Heart left ventricle (tissue), 16 donors: ENCODE measurements around the gene TUT1. TPM values are rescaled to one million over a fixed set of nuclear protein-coding genes. Genes with fewer than 3 reads are reported as not detected.

Experiments
- ATAC-seq, 4 donors: fragments of 200-7000 bp; cut with Tn5 transposase; one replicate each; pipeline ENCODE4 v1.9.1; 2020 to 2022; ENCODE audit warnings: moderate library complexity in 4 of 4, mild to moderate bottlenecking in 3 of 4, moderate number of reproducible peaks in 1 of 4
- DNase-seq, 5 donors: peaks; one replicate each; pipeline ENCODE4 v3.0.0-alpha.2; 2020
- H3K27ac ChIP-seq, 12 donors: fragments of 200-600 bp; sonication (generic) in 4 of 12; one replicate each; pipeline versions ENCODE4 v1.5.0 to v1.8.0; 2016 to 2022; ENCODE audit warnings: mild to moderate bottlenecking in 2 of 12
- H3K27me3 ChIP-seq, 9 donors: fragments of 200-600 bp; sonication (generic) in 2 of 9; one replicate each; pipeline versions ENCODE4 v1.5.1 to v1.8.0; 2016 to 2022; ENCODE audit warnings: mild to moderate bottlenecking in 3 of 9
- H3K36me3 ChIP-seq, 9 donors: fragments of 200-600 bp; sonication (generic) in 2 of 9; one replicate each; pipeline versions ENCODE4 v1.5.0 to v1.8.0; 2018 to 2022; ENCODE audit warnings: mild to moderate bottlenecking in 2 of 9
- H3K4me1 ChIP-seq, 12 donors: fragments of 200-600 bp; sonication (generic) in 4 of 12; one replicate each; pipeline versions ENCODE4 v1.5.0 to v1.8.0; 2016 to 2022; ENCODE audit warnings: mild to moderate bottlenecking in 3 of 12
- H3K4me3 ChIP-seq, 12 donors: fragments of 200-600 bp; sonication (generic) in 4 of 12; one replicate each; pipeline versions ENCODE4 v1.5.0 to v1.8.0; 2017 to 2022; ENCODE audit warnings: mild to moderate bottlenecking in 9 of 12, moderate library complexity in 4 of 12
- H3K9me3 ChIP-seq, 12 donors: fragments of 200-600 bp; sonication (generic) in 4 of 12; one replicate each; pipeline versions ENCODE4 v1.5.0 to v1.8.0; 2016 to 2022; ENCODE audit warnings: mild to moderate bottlenecking in 1 of 12
- CTCF ChIP-seq, 12 donors: fragments of 200-600 bp; sonication (generic) in 4 of 12; IDR thresholded peaks; one replicate each; pipeline versions ENCODE4 v1.5.0 to v1.8.0; 2018 to 2022; ENCODE audit warnings: antibody characterized with exemption in 12 of 12, mild to moderate bottlenecking in 5 of 12
- POLR2A ChIP-seq, 2 donors: fragments of 450-650 bp; IDR thresholded peaks; one replicate each; pipeline ENCODE4 v1.6.1; 2017; ENCODE audit warnings: antibody characterized with exemption in 2 of 2, mild to moderate bottlenecking in 2 of 2, moderate library complexity in 2 of 2
- WGBS, 4 donors: extraction: QIAGEN DNeasy Blood & Tissue Kit in 2 of 4; methylation state at CpG; one replicate each; pipeline versions ENCODE4 v1.1.5 to v1.1.7; 2013 to 2018; 5-methylcytosine and 5-hydroxymethylcytosine counted together
- intact Hi-C, 10 donors: fragments of 100-400 bp; cut with DNase I; formaldehyde crosslinking; loops; one replicate each; pipeline versions ENCODE4 v1.11.1 to v1.14.2; 2022
- polyA plus RNA-seq, 2 donors: library from polyadenylated mRNA; stranded (reverse); fragments of 200-250 nt; gene quantifications; one replicate each; pipeline ENCODE4 v1.2.3, GENCODE V29; 2013
- total RNA-seq, 9 donors: library from RNA; depleted of rRNA in 2 of 9; stranded (reverse); fragments of >200 nt in 2 of 9; fragmentation: NEBNext Ultra II Directional in 3 of 9; extraction: Animal tissue kit (Norgen Biotek cat#: 25700) in 3 of 9; gene quantifications; one replicate each; pipeline versions ENCODE4 v1.1.0 to v1.2.4, GENCODE V29; 2016 to 2023
- donor health status: ischemic (EF 13 %, LVEDD 7.1; RV severe dilation, severe dysfunction).
- donor health status: healthy with polysubstance abuse.
- donor health status: DM: no; HTN: yes; CAD: no.
- donor health status: DM: no; HTN: no; CAD: no.
- donor health status: ischemic (EF 25% LVEDD 6.9; RV normal size, moderate dysfunction).
- donor health status: ischemic (EF 25% LVEDD 5.7; RV mildly dilated, moderate dysfunction).
- donor health status: healthy.
- donor health status: DM: yes; HTN: yes; CAD: no.
- donor health status: ischemic (EF 35%, LVEDD 5.7; RV mildly dilated, moderate dysfunction).
- donor health status: nonischemic (EF 11% LVEDD 7.7; RV severe dilation, severe dysfunction).
- donor health status: DM: yes; HTN: yes; CAD: no.
- donor health status: PGD.
- donor health status: ischemic (EF 29% LVEDD 5.4; RV normal size, mild dysfunction).
- donor health status: nonischemic (EF 23%, LVEDD 6.1; RV moderate dilation, normal function).

TUT1 gene
- total and polyA plus RNA-seq, 11 donors: 6.3 to 16.3 (median 11.3) TPM

- DNase-seq (peak in 2 of 5 donors; percentile 42 to 70), ATAC-seq (no peak)
- no peak for TF ChIP-seq POLR2A (IDR thresholded peaks at IDR 0.05)
- TF ChIP-seq CTCF (IDR thresholded peaks at IDR 0.05): no peak
- intact Hi-C loops: loop anchor here in 2 of 10 donors (10.0 kb wide), 1 partner anchor 154 kb away; no protein-coding TSS in a partner anchor
- H3K27ac ChIP-seq: peak overlapping the region; percentile 94 to 100 (median 99)
- peak overlapping the region in 3 of 12 donors; percentile 5 to 99 (median 95) for H3K4me3 ChIP-seq
- no peaks in the 10 kb centered on the region for H3K9me3 ChIP-seq
- no peaks in the 10 kb centered on the region for H3K36me3 ChIP-seq
- no peaks in the 10 kb centered on the region for H3K27me3 ChIP-seq
- WGBS, 4 donors: 44 to 57% (median 51%) methylated on average over 17 of the region's 17 CpGs
- peaks cover 18 to 81% (median 64%) of the 10 kb centered on the region in 12 donors for H3K4me1 ChIP-seq
Observed at GRCh38 chr11:62548545-62549335, 42.6 kb downstream of the TUT1 start.

GRCh38 chr11:62547691-62548281, 43.5 kb downstream of the TUT1 start:
- DNase-seq (peak in 4 of 5 donors; percentile 56 to 84 (median 78)), ATAC-seq (peak; percentile 24 to 46 (median 32))
- Histone ChIP-seq H3K4me3 (peak overlapping the region; percentile 71 to 100 (median 98)), H3K27ac (peak overlapping the region; percentile 94 to 100 (median 99)), H3K4me1 (peaks cover 14 to 81% (median 63%) of the 10 kb centered on the region in 12 donors), H3K9me3 (no peaks in the 10 kb centered on the region), H3K36me3 (no peaks in the 10 kb centered on the region), H3K27me3 (no peaks in the 10 kb centered on the region)
- intact Hi-C loops: loop anchor here in 4 of 10 donors (2.0 to 10.0 kb wide), 4 partner anchors 13 to 153 kb away; no protein-coding TSS in a partner anchor
- TF ChIP-seq CTCF (IDR thresholded peaks at IDR 0.05) (no peak), POLR2A (IDR thresholded peaks at IDR 0.05) (peak in 1 of 2 donors; percentile 79)
- WGBS, 4 donors: 29 to 42% (median 40%) methylated on average over 8 of the region's 8 CpGs

- Histone ChIP-seq H3K4me3 (peak overlapping the region; percentile 71 to 100 (median 98)), H3K27ac (peak overlapping the region; percentile 94 to 100 (median 99)), H3K27me3 (no peaks in the 10 kb centered on the region), H3K4me1 (peaks cover 14 to 81% (median 62%) of the 10 kb centered on the region in 12 donors), H3K36me3 (no peaks in the 10 kb centered on the region), H3K9me3 (no peaks in the 10 kb centered on the region)
- DNase-seq: peak in 1 of 5 donors; percentile 36
- no peak for ATAC-seq
- TF ChIP-seq CTCF (IDR thresholded peaks at IDR 0.05): no peak
- no peak for TF ChIP-seq POLR2A (IDR thresholded peaks at IDR 0.05)
- intact Hi-C loops: loop anchor here in 4 of 10 donors (2.0 to 10.0 kb wide), 4 partner anchors 14 to 152 kb away; no protein-coding TSS in a partner anchor
- WGBS, 4 donors: 1 to 6% (median 3%) methylated on average over 30 to 40 of the region's 40 CpGs
Observed at GRCh38 chr11:62546929-62547625, 44.2 kb downstream of the TUT1 start.
